HG03571 (cell line): ENCODE data around the gene SLC6A19.

ENCODE experiments used
- ATAC-seq: cut with Tn5 transposase; IDR thresholded peaks from one replicate; pipeline ENCODE4 v1.9.1; 2021; ENCODE audit not compliant: unreplicated experiment

The SLC6A19 gene

GRCh38 chr5:1193591-1193985, 7.8 kb upstream of the SLC6A19 start:
- ATAC-seq: no peak

GRCh38 chr5:1194378-1194777, 7.0 kb upstream of the SLC6A19 start:
- no peak for ATAC-seq

- ATAC-seq: no peak
These were observed 6.0 kb upstream of the SLC6A19 start for GRCh38 chr5:1195439-1195838.

GRCh38 chr5:1195916-1196315, 5.5 kb upstream of the SLC6A19 start:
- no peak for ATAC-seq

- ATAC-seq: no peak
These were observed 4.8 kb upstream of the SLC6A19 start for GRCh38 chr5:1196562-1196961.

GRCh38 chr5:1197876-1198666, 3.3 kb upstream of the SLC6A19 start:
- no peak for ATAC-seq

GRCh38 chr5:1199340-1199648, 2.1 kb upstream of the SLC6A19 start:
- ATAC-seq: no peak

GRCh38 chr5:1199649-1200494, 1.5 kb upstream of the SLC6A19 start:
- ATAC-seq: no peak

GRCh38 chr5:1200495-1201326, 684 bp upstream of the SLC6A19 start:
- no peak for ATAC-seq

GRCh38 chr5:1202026-1202797, 817 bp downstream of the SLC6A19 start:
- ATAC-seq: no peak

- ATAC-seq: no peak
These were observed 1.4 kb downstream of the SLC6A19 start for GRCh38 chr5:1202798-1203185.

GRCh38 chr5:1203311-1203967, 2.0 kb downstream of the SLC6A19 start:
- ATAC-seq: no peak

GRCh38 chr5:1203968-1204692, 2.7 kb downstream of the SLC6A19 start:
- no peak for ATAC-seq

- ATAC-seq: no peak
These were observed 3.4 kb downstream of the SLC6A19 start for GRCh38 chr5:1204693-1205242.

- ATAC-seq: no peak
These were observed 4.1 kb downstream of the SLC6A19 start for GRCh38 chr5:1205255-1206180.

GRCh38 chr5:1206521-1207412, 5.4 kb downstream of the SLC6A19 start:
- no peak for ATAC-seq

GRCh38 chr5:1207555-1207954, 6.2 kb downstream of the SLC6A19 start:
- ATAC-seq: no peak
